NCI-H2227 treated with DMSO at 0.1 percent for 48 hours (cell line): ENCODE results near the gene CD72.

Experiments
- DNase-seq: peaks from one replicate; lab custom pipeline; 2025; lab: John Stamatoyannopoulos, UW

Gene CD72, protein sequence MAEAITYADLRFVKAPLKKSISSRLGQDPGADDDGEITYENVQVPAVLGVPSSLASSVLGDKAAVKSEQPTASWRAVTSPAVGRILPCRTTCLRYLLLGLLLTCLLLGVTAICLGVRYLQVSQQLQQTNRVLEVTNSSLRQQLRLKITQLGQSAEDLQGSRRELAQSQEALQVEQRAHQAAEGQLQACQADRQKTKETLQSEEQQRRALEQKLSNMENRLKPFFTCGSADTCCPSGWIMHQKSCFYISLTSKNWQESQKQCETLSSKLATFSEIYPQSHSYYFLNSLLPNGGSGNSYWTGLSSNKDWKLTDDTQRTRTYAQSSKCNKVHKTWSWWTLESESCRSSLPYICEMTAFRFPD

DNA sequence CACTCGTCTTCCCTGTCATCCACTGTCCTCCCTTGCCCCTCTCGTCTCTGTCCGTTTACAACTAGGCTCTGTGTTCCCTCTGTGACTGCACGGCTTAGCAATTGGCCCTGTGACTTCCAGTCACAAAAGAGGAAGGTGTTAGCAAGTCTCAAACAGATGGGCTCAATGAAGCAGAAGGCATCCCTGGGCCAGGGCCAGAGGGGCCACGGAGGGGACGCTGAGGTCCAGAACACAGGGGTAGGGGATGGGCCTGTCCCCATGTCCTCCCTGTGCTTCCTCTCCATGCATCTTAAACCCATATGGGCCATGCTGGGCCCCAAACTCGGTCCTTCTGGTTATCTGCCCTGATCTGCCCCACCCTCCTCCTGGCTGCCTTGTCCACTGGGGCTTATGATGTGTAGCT, at the start of gene CD72:
Gene CD72, minus strand, starts transcription at position 89 of the 403 bp plus-strand sequence. CDS start 110 bp downstream, outside the sequence.
- DNase-seq, result no peak

DNA sequence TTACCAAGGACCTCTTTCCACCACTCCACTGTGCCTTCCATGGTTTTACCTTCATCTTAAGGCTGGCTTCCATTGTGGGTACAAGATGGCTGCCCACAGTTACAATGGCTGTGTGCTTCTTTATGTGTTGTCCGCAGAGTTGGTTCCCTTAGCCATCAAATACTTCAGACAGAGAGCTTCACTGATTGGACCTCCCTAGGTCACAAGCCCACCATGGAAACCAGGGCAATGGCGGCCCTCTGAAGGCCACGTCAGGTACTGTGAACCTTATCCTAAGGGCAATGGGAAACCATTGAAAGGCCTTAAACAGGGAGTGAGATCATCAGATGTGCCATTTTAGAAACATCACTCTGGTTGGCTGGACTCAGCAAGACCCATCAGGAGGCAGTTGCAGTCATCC, 49.7 kb upstream of the CD72 start:
- DNase-seq, result no peak

GRCh38 chr9:35666549-35666948, 48.3 kb upstream of the CD72 start:
- no peak for DNase-seq

GRCh38 chr9:35666045-35666444, 47.8 kb upstream of the CD72 start:
- DNase-seq, result no peak

DNA sequence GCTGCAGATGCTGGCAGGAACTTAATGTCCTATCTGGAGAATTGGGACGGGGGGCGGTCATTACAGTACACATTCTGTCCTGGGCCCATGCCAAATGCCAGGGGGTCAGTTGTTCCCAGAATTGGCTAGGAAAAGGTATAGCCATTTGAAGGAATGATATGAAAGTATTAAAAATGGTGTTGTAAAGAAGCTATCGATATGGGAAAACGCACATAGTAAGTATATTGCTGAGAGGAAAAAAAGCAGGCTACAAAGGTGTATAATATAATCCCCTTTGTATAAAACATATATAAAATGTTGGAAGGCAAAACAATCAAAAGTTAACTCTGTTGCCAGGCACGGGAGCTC, 47.2 kb upstream of the CD72 start:
- DNase-seq, result no peak

- DNase-seq, result peak; percentile 68
Observed at GRCh38 chr9:35664531-35665470, 46.6 kb upstream of the CD72 start, which contains the start of gene ARHGEF39. TSS of gene ARHGEF39 (minus strand) at chr9:35665195. CDS start at chr9:35665169, 26 bp downstream.

DNA sequence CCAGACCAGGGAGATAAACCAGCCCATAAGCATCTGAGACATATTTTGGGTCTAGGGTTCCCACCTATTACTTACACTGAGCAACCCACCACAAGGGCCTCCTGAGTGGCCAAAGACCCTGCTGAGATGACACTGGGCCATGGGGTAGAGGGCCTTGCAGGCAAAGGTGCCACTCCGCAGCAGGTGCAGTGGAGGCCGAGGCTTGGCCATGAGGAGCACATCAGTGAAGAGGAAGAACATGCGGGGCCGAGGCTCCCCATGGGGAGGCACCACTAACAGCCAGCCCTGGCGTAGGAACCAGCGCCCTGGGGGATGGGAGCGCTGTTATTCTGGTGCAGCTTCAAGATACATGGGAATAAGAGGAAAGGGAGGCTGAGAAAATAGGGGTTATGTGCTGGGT, 44.2 kb upstream of the CD72 start:
- DNase-seq, result no peak

- DNase-seq, result no peak
Observed at GRCh38 chr9:35661756-35662350, 43.6 kb upstream of the CD72 start.

DNA sequence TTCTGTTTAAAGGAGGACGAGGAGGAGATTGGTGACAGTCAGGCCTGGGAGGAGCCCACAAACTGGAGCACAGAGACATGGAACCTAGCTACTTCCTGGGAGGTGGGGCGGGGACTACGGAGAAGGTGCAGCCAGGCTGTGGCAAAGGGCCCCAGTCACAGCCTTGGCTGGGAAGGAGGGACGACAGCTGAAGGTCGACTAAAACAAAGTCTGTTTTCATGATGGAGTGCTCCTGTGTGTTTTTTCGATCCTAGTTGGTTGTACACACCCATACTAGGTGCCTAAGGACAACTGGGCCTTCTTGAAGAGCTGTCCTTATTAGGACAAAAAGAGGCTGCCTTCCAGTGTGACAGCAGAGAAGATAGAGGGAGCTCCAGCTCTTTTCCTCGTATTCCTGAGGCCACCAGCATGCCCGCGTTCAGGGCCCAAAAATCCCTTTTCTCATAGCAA, 42.8 kb upstream of the CD72 start:
- no peak for DNase-seq

DNA sequence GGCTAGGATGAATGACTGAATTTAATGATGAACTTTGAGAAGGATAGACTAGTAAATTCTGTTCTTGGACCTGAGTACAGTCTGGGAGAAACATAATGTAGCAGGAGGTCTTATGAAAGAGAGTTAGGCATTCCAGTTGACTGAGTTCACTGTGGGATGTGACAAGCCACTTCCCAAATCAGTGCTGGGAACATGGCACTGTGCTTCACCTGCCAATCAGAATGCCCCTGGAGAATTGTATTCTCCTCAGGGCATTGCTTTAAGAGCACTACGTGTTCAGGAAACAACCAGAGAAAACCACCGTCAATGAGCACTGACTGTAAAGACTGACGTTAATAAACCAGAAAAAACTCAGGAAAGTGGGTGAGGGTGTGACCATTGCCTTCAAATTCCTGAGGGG, 41.1 kb upstream of the CD72 start:
- no peak for DNase-seq

DNA sequence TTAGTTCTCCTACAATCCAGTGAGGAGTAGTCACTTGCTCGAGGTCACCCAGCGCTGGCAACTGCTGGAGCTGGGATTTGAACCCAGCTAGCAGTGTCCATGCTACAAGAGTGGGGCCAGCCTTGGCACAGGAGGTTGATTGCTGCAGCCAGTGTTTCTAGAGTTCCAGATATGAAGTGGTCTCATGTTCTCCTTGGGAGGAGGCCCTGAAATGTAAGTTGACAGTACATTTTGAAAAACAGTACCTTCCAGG, 40.7 kb upstream of the CD72 start:
- no peak for DNase-seq

DNA sequence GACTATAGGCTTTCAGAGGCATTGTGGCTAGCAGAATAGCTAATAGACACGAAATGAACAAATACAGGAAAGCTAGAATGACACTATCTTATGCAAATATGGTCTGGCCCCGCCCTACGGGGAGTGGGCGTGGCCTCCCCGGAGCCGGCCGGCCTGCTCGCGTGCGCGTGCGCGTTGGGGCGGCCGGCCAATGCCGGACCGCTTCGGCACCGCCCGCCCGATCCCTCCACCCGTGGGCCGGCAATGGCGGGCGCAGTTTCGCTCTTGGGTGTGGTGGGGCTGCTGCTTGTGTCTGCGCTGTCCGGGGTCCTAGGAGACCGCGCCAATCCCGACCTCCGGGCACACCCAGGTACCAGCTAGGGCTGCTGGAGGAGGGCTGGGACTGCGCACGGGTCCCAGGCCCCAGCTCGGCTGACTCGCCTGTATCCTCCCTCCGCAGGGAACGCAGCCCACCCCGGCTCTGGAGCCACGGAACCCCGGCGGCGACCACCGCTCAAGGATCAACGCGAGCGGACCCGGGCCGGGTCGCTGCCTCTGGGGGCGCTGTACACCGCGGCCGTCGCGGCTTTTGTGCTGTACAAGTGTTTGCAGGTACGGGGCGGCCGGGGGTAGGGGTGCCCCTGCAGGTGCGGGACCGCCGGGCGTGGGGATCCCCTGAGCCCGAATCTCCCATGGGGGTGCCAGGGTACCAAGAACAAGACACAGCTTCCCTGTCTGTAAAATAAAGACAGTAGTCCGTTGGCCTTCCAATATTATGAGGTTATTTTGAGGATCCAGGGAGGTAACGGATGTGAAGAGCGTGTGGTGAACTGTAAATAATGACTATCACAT, 40.1 kb upstream of the CD72 start, which contains the start of gene CCDC107:
Gene CCDC107, plus strand, starts transcription at position 156 of the 831 bp plus-strand sequence. Its CDS starts 88 bp downstream, at position 244.
- peak; percentile 90 for DNase-seq

- DNase-seq, result peak; percentile 90
Observed at GRCh38 chr9:35657546-35658136, 39.4 kb upstream of the CD72 start, which contains the start of gene RMRP. TSS of gene RMRP (minus strand) at chr9:35658019.

- peak; percentile 39 for DNase-seq
Observed at GRCh38 chr9:35656831-35657545, 38.8 kb upstream of the CD72 start.

GRCh38 chr9:35656348-35656747, 38.1 kb upstream of the CD72 start:
- DNase-seq, result no peak

DNA sequence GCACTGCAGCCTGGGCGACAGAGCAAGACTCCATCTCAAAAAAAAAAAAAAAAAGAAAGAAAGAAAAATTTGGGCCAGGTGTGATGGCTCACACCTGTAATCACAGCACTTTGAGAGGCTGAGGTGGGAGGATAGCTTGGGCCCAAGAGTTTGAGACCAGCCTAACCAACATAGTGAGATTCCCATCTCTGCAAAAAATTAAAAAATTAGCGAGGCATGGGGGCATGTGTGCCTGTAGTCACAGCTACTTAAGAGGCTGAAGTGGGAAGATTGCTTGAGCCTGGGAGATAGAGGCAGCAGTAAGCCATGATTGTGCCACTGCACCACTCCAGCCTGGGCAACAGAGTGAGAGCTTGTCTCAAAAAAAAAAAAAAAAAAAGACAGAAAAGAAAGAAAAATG, 35.4 kb upstream of the CD72 start:
- no peak for DNase-seq

DNA sequence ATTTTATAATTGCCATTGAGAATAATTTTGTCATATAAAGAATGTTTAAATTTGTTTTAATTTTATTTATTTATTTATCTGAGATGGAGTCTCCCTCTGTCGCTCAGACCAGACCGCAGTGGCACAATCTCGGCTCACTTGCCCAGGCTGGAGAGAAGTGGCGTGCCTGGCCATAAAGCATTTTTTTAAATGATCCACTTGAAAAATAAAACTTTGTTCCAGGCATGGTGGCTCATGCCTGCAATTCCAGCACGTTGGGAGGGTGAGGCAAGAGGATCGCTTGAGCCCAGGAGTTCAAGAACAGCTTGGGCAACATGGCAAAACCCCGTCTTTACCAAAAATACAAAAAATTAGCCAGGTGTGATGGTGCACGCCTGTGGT, 34.6 kb upstream of the CD72 start:
- DNase-seq, result no peak

GRCh38 chr9:35651956-35652828, 34.0 kb upstream of the CD72 start:
- no peak for DNase-seq

GRCh38 chr9:35650341-35651158, 32.3 kb upstream of the CD72 start, which contains the start of gene SIT1:
TSS of gene SIT1 (minus strand) at chr9:35650931. CDS start at chr9:35650853, 78 bp downstream.
- no peak for DNase-seq
